Transverse colon (tissue), 4 donors: ENCODE data around the gene MAP3K12. TPM values are rescaled to one million over a fixed set of nuclear protein-coding genes. Genes with fewer than 3 reads are reported as not detected.

ENCODE experiments used
- DNase-seq: peaks from one replicate; pipeline ENCODE4 v3.0.0-alpha.2; 2019
- H3K27ac ChIP-seq, 4 donors: fragments of 200-600 bp; sonication (generic); 2 replicates each; pipeline ENCODE4 v1.5.1; 2016 to 2018; ENCODE audit warnings: inconsistent platforms in 4 of 4
- H3K27me3 ChIP-seq: fragments of 200-600 bp; sonication (generic); 2 replicates; pipeline ENCODE4 v1.5.1; 2017; ENCODE audit warnings: inconsistent platforms
- H3K36me3 ChIP-seq, 4 donors: fragments of 200-600 bp; sonication (generic); 2 replicates each; pipeline ENCODE4 v1.5.1; 2017 to 2019; ENCODE audit warnings: inconsistent platforms in 4 of 4
- H3K4me1 ChIP-seq, 4 donors: fragments of 200-600 bp; sonication (generic); 2 replicates each; pipeline ENCODE4 v1.5.1; 2017 to 2020; ENCODE audit warnings: inconsistent platforms in 4 of 4
- H3K4me3 ChIP-seq, 4 donors: fragments of 200-600 bp; sonication (generic); 1 replicate in 1 of 4; 2 replicates in 3 of 4; pipeline versions ENCODE4 v1.5.1 to v1.6.1; 2017 to 2019; ENCODE audit warnings: inconsistent platforms in 4 of 4
- H3K9me3 ChIP-seq, 2 donors: fragments of 200-600 bp; sonication (generic); 2 replicates each; pipeline ENCODE4 v1.5.1; 2017 to 2019; ENCODE audit warnings: inconsistent platforms in 2 of 2
- CTCF ChIP-seq, 5 experiments: fragments of 200-600 bp in 3 of 5; fragments of 450-650 bp in 2 of 5; sonication (generic) in 3 of 5; IDR thresholded peaks; 1 replicate in 2 of 5; 2 replicates in 3 of 5; pipeline ENCODE4 v1.5.1; 2016 to 2017; ENCODE audit warnings: antibody characterized with exemption in 5 of 5, inconsistent platforms in 3 of 5, mild to moderate bottlenecking in 2 of 5, moderate library complexity in 1 of 5
- EP300 ChIP-seq: sonication (generic); formaldehyde crosslinking; IDR thresholded peaks from one replicate; pipeline ENCODE4 v1.6.1; 2017; ENCODE audit warnings: antibody characterized with exemption, low read depth
- POLR2A ChIP-seq: fragments of 450-650 bp; IDR thresholded peaks from one replicate; pipeline ENCODE4 v1.6.1; 2016; ENCODE audit warnings: antibody characterized with exemption, mild to moderate bottlenecking, moderate library complexity
- POLR2AphosphoS5 ChIP-seq, 3 donors: sonication (generic); formaldehyde crosslinking; IDR thresholded peaks; one replicate each; pipeline ENCODE4 v1.6.1; 2016; ENCODE audit warnings: antibody characterized with exemption in 3 of 3
- WGBS, 2 donors: methylation state at CpG; one replicate each; pipeline ENCODE4 v1.1.5; 2018; ENCODE audit warnings: low coverage in 1 of 2; 5-methylcytosine and 5-hydroxymethylcytosine counted together
- in situ Hi-C, 4 donors: fragments of 200-750 bp; cut with MboI; loops; one replicate each; pipeline versions ENCODE4 v1.15.0 to v1.15.1; 2017; ENCODE audit warnings: low sequenced_read_pairs in 3 of 4, low pct_ligation_motif_present in 1 of 4, low pct_unique_long_range_greater_than_20kb in 1 of 4
- intact Hi-C: fragments of 100-400 bp; cut with DNase I; formaldehyde crosslinking; loops from one replicate; pipeline ENCODE4 v1.15.1; 2023; ENCODE audit warnings: low total_unique reads
- total RNA-seq, 4 donors: library from RNA; depleted of rRNA; stranded (reverse); fragments of >200 nt; gene quantifications; one replicate each; pipeline ENCODE4 v1.1.0, GENCODE V29; 2016

The MAP3K12 gene
- total RNA-seq, 4 donors from 2014 or later: 6.8 to 20.9 (median 10.3) TPM

- Histone ChIP-seq H3K27me3 (no peaks in the 10 kb centered on the region), H3K4me3 (no peak overlapping the region), H3K27ac (no peak overlapping the region), H3K9me3 (no peaks in the 10 kb centered on the region), H3K4me1 (no peaks in the 10 kb centered on the region), H3K36me3 (peaks cover 0 to 65% (median 21%) of the 10 kb centered on the region in 4 donors)
- intact Hi-C loops (loop anchor here (10.0 kb wide), 1 partner anchor 640 kb away; no protein-coding TSS in a partner anchor), in situ Hi-C loops (no loop called here)
- no peak for DNase-seq
- 79 to 93% methylated on average over 4 to 6 of the region's 6 CpGs for WGBS, 2 donors
- TF ChIP-seq EP300 (no peak), CTCF (IDR thresholded peaks at IDR 0.05) (no peak), POLR2AphosphoS5 (IDR thresholded peaks at IDR 0.05) (no peak), POLR2A (no peak)
Measured at GRCh38 chr12:53514628-53515290, 15.5 kb upstream of the MAP3K12 start.

GRCh38 chr12:53513712-53514410 is 14.6 kb upstream of the MAP3K12 start:
- Histone ChIP-seq H3K9me3 (no peaks in the 10 kb centered on the region), H3K27ac (no peak overlapping the region), H3K4me3 (no peak overlapping the region), H3K36me3 (peaks cover 0 to 65% (median 21%) of the 10 kb centered on the region in 4 donors), H3K4me1 (peaks cover 0 to 2% (median 0%) of the 10 kb centered on the region in 4 donors), H3K27me3 (no peaks in the 10 kb centered on the region)
- TF ChIP-seq EP300 (no peak), POLR2A (no peak), CTCF (IDR thresholded peaks at IDR 0.05) (no peak), POLR2AphosphoS5 (IDR thresholded peaks at IDR 0.05) (no peak)
- no peak for DNase-seq
- WGBS, 2 donors: 80 to 87% methylated on average over 2 to 6 of the region's 6 CpGs
- intact Hi-C loops: loop anchor here (10.0 kb wide), 1 partner anchor 639 kb away; no protein-coding TSS in a partner anchor
- in situ Hi-C loops: no loop called here

DNA sequence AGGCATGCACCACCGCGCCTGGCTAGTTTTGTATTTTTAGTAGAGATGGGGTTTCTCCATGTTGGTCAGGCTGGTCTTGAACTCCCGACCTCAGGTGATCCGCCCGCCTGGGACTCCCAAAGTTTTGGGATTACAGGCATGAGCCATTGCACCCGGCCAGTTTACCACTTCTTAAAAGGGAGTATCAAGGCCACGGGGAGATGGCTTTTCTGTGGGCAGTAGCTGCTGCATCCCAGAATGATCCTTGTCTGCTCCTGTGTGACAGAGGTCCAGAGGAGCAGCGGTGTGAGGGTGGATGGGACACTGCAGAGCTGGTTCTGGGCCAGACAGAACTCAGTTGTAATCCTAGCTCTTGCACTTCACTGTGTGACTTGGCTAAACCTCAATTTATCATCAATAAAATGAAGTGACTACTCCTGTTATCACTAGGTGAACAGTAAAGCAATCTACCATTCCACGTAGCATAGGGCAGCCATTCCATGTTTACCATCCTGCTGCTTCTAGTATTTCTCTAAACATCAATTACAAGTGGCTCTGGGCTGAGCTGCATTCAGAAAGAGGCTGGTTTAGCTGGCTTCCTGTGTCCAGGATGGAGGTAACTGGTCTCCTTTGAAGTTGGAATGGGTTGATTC is 11.0 kb upstream of the MAP3K12 start:
- in situ Hi-C loops: no loop called here
- intact Hi-C loops: loop anchor here (10.0 kb wide), 1 partner anchor 635 kb away; no protein-coding TSS in a partner anchor
- Histone ChIP-seq H3K4me1 (peaks cover 0 to 9% (median 0%) of the 10 kb centered on the region in 4 donors), H3K27ac (no peak overlapping the region), H3K4me3 (no peak overlapping the region), H3K9me3 (no peaks in the 10 kb centered on the region), H3K36me3 (peaks cover 0 to 38% (median 9%) of the 10 kb centered on the region in 4 donors), H3K27me3 (no peaks in the 10 kb centered on the region)
- no peak for DNase-seq
- 76% methylated on average over 9 of the region's 9 CpGs; no CpG with 5 or more reads in 1 of the 2 donors for WGBS, 2 donors
- no peak for TF ChIP-seq CTCF (IDR thresholded peaks at IDR 0.05)
- TF ChIP-seq POLR2A: no peak
- TF ChIP-seq POLR2AphosphoS5 (IDR thresholded peaks at IDR 0.05): no peak
